HL-60/S4 (cell line): ENCODE results near the gene EIF4E1B.

Source experiments
- in situ Hi-C: fragments of 300-500 bp; cut with MboI; formaldehyde crosslinking; loops from 2 replicates; pipeline ENCODE4 v1.14.3; 2022; ENCODE audit warnings: low sequenced_read_pairs

EIF4E1B gene

GRCh38 chr5:176625966-176626875 is 4.3 kb upstream of the EIF4E1B start:
- in situ Hi-C loops = no loop called here

GRCh38 chr5:176626876-176627236 is 3.6 kb upstream of the EIF4E1B start:
- in situ Hi-C loops = no loop called here

- in situ Hi-C loops = no loop called here
Observed at GRCh38 chr5:176627582-176627981, 2.9 kb upstream of the EIF4E1B start.

- in situ Hi-C loops = no loop called here
Observed at GRCh38 chr5:176628406-176629228, 1.9 kb upstream of the EIF4E1B start.

GRCh38 chr5:176629317-176629852 is 1.1 kb upstream of the EIF4E1B start:
- in situ Hi-C loops = no loop called here

- in situ Hi-C loops = no loop called here
Observed at GRCh38 chr5:176630681-176631222, 277 bp downstream of the EIF4E1B start.

GRCh38 chr5:176631383-176632200 is 1.1 kb downstream of the EIF4E1B start:
- in situ Hi-C loops = no loop called here

GRCh38 chr5:176632745-176633144 is 2.3 kb downstream of the EIF4E1B start:
- in situ Hi-C loops = no loop called here

- in situ Hi-C loops = no loop called here
Observed at GRCh38 chr5:176633598-176633997, 3.1 kb downstream of the EIF4E1B start.

- in situ Hi-C loops = no loop called here
Observed at GRCh38 chr5:176636426-176636825, 6.0 kb downstream of the EIF4E1B start.

GRCh38 chr5:176637556-176637955 is 7.1 kb downstream of the EIF4E1B start:
- in situ Hi-C loops = no loop called here

GRCh38 chr5:176638437-176638836 is 8.0 kb downstream of the EIF4E1B start:
- in situ Hi-C loops = no loop called here

- in situ Hi-C loops = no loop called here
Observed at GRCh38 chr5:176639208-176639607, 8.7 kb downstream of the EIF4E1B start.

GRCh38 chr5:176639981-176640380 is 9.5 kb downstream of the EIF4E1B start:
- in situ Hi-C loops = no loop called here

GRCh38 chr5:176640616-176641015 is 10.1 kb downstream of the EIF4E1B start:
- in situ Hi-C loops = no loop called here

- in situ Hi-C loops = no loop called here
Observed at GRCh38 chr5:176642675-176643490, 12.4 kb downstream of the EIF4E1B start.

GRCh38 chr5:176643491-176644219 is 13.2 kb downstream of the EIF4E1B start:
- in situ Hi-C loops = no loop called here

- in situ Hi-C loops = no loop called here
Observed at GRCh38 chr5:176644294-176644693, 13.8 kb downstream of the EIF4E1B start.
